ENCODE results near the gene EIPR1.
"Not testable (repeated sequence)": the region's sequence is repeated elsewhere in the genome, so short reads cannot be mapped to it uniquely, and the experiment has no call there.

The EIPR1 gene

GRCh38 chr2:3283876-3284656, 93.6 kb downstream of the EIPR1 start:
- DNase-seq = not testable (repeated sequence)

GRCh38 chr2:3283206-3283605, 94.4 kb downstream of the EIPR1 start:
- no peak for DNase-seq

GRCh38 chr2:3282056-3282998, 95.3 kb downstream of the EIPR1 start:
- DNase-seq = peak; percentile 96

GRCh38 chr2:3280683-3281520, 96.7 kb downstream of the EIPR1 start:
- no peak for DNase-seq

- no peak for DNase-seq
Observed at GRCh38 chr2:3280197-3280596, 97.4 kb downstream of the EIPR1 start.

GRCh38 chr2:3279236-3279960, 98.2 kb downstream of the EIPR1 start:
- DNase-seq = no peak

GRCh38 chr2:3278521-3279218, 98.9 kb downstream of the EIPR1 start:
- DNase-seq = no peak

GRCh38 chr2:3277748-3278520, 99.7 kb downstream of the EIPR1 start:
- DNase-seq = no peak

GRCh38 chr2:3277050-3277747, 100.4 kb downstream of the EIPR1 start:
- DNase-seq = no peak

GRCh38 chr2:3272761-3273160, 104.9 kb downstream of the EIPR1 start:
- DNase-seq = no peak

- DNase-seq = no peak
Observed at GRCh38 chr2:3270095-3270478, 107.5 kb downstream of the EIPR1 start.

GRCh38 chr2:3269425-3270094, 108.1 kb downstream of the EIPR1 start:
- DNase-seq = no peak

- DNase-seq = no peak
Observed at GRCh38 chr2:3268705-3269029, 109.0 kb downstream of the EIPR1 start.

- no peak for DNase-seq
Observed at GRCh38 chr2:3267869-3268704, 109.5 kb downstream of the EIPR1 start.

- DNase-seq = no peak
Observed at GRCh38 chr2:3266925-3267867, 110.4 kb downstream of the EIPR1 start.

- DNase-seq = no peak
Observed at GRCh38 chr2:3265981-3266924, 111.4 kb downstream of the EIPR1 start.

Data from NCI-H345 (cell line).